Medulla oblongata (tissue), 1 donor: ENCODE results near the gene DNAJC28.
"Not testable (repeated sequence)": the region's sequence is repeated elsewhere in the genome, so short reads cannot be mapped to it uniquely, and the experiment has no call there.

Experiments used
- DNase-seq: peaks from one replicate; pipeline ENCODE4 v3.0.0-alpha.2; 2015; ENCODE audit errors: extremely low spot score

Gene DNAJC28

GRCh38 chr21:33481314-33481943 lies 10.1 kb downstream of the DNAJC28 start:
- no peak for DNase-seq

- no peak for DNase-seq
These were observed 10.9 kb downstream of the DNAJC28 start for GRCh38 chr21:33480481-33481103.

GRCh38 chr21:33479679-33480480 lies 11.6 kb downstream of the DNAJC28 start, which contains the start of gene TMEM50B:
Gene TMEM50B (minus strand): TSS chr21:33479974. CDS start chr21:33468885, 11,089 bp downstream.
- peak; percentile 96 for DNase-seq

GRCh38 chr21:33478935-33479678 lies 12.4 kb downstream of the DNAJC28 start:
- peak; percentile 28 for DNase-seq

- DNase-seq, result no peak
These were observed 13.3 kb downstream of the DNAJC28 start for GRCh38 chr21:33478182-33478581.

- DNase-seq, result no peak
These were observed 14.4 kb downstream of the DNAJC28 start for GRCh38 chr21:33477066-33477465.

- DNase-seq, result no peak
These were observed 18.2 kb downstream of the DNAJC28 start for GRCh38 chr21:33473344-33473743.

- DNase-seq, result no peak
These were observed 20.8 kb downstream of the DNAJC28 start for GRCh38 chr21:33470701-33471100.

GRCh38 chr21:33469183-33469582 lies 22.3 kb downstream of the DNAJC28 start:
- not testable (repeated sequence) for DNase-seq

- DNase-seq, result no peak
These were observed 29.8 kb downstream of the DNAJC28 start for GRCh38 chr21:33461538-33462250.

- no peak for DNase-seq
These were observed 32.7 kb downstream of the DNAJC28 start for GRCh38 chr21:33458861-33459260.

- DNase-seq, result no peak
These were observed 35.6 kb downstream of the DNAJC28 start for GRCh38 chr21:33455686-33456446.

- DNase-seq, result no peak
These were observed 39.2 kb downstream of the DNAJC28 start for GRCh38 chr21:33452362-33452761.

GRCh38 chr21:33451634-33452071 lies 39.9 kb downstream of the DNAJC28 start:
- no peak for DNase-seq

- no peak for DNase-seq
These were observed 41.9 kb downstream of the DNAJC28 start for GRCh38 chr21:33449616-33450015.

- not testable (repeated sequence) for DNase-seq
These were observed 44.9 kb downstream of the DNAJC28 start for GRCh38 chr21:33446620-33447019.

GRCh38 chr21:33444499-33444898 lies 47.0 kb downstream of the DNAJC28 start:
- no peak for DNase-seq

GRCh38 chr21:33443194-33443593 lies 48.3 kb downstream of the DNAJC28 start:
- no peak for DNase-seq

- DNase-seq, result no peak
These were observed 49.7 kb downstream of the DNAJC28 start for GRCh38 chr21:33441489-33442477.
